ENCODE results near the gene C10orf95. TPM values are rescaled to one million over a fixed set of nuclear protein-coding genes. Genes with fewer than 3 reads are reported as not detected.

C10orf95 gene
- total RNA-seq, 1 experiment from 2014 or later = 0.21 TPM

DNA sequence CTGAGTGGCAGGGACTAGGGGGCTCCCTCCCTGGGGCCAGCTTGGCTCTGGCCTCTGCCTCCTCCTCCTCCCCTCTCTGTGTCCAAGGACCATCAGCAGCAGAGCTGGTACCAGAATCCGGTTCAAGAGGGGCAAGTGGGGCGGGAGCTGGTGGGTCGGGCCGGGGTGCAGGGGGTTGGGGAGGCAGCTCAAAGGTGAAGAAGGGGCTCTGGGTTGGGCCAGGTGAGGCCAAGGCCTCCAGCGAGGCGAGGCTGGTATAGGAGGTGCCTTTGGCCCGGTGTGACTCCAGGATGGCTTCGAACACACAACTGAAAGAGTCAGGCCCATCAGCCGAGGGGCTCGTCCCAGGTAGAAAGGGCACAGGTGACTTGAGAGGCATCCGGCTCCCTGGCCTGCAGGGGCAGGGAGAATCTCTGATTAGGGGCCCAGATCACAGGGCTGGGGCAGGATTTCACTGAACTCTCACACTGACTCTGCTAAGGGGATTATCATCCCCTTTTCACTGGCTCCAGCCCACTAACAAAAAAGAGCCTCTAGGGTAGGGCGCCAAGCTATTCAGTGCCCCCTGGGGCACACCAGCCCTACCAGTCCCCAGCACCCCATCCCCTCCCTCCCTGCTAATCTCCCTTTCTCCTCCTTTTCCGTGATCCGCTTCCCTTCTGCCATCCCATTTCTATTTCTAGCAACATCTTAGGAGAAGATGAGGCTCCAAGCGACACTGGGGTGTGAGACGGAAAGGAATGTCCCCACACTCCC lies 37.4 kb downstream of the C10orf95 start:
- Histone ChIP-seq H3K27me3 (ENCODE audit: control insufficient read depth, insufficient read depth, low read length) (0 out of 2 replicates have a peak, but pooled peaks cover 2% of the 10 kb centered on the region), H3K9me3 (ENCODE audit: control insufficient read depth, insufficient read depth, low read depth, low read length) (no peaks in the 10 kb centered on the region), H3K27ac (ENCODE audit: low read length) (no peak overlapping the region), H3K4me3 (ENCODE audit: low read depth in 2 of 2, low read length in 2 of 2) (no peak overlapping the region), H3K36me3 (ENCODE audit: control insufficient read depth, insufficient read depth, low read length) (no peaks in the 10 kb centered on the region; the same call in 1 of the 2 replicates), H3K4me1 (ENCODE audit: control insufficient read depth, insufficient read depth, low read length) (peaks cover 8% of the 10 kb centered on the region)
- ATAC-seq (no peak), DNase-seq (ENCODE audit: low read depth, low spot score) (no peak)
- in situ Hi-C loops (cut with HindIII; ENCODE audit: low pct_unique_long_range_greater_than_20kb, low sequenced_read_pairs) = no loop called here
- ChIA-PET CTCF (no interaction called here), POLR2A (no interaction called here)
- intact Hi-C loops (cut with micrococcal nuclease; ENCODE audit: unreplicated experiment) = no loop called here
- BruUV-seq (replicated peaks) = no TSS peak
- no peak for TF ChIP-seq SIN3A (IDR thresholded peaks at IDR 0.05; ENCODE audit: borderline replicate concordance, insufficient read depth, low read depth, low read length)

- Histone ChIP-seq H3K27ac (ENCODE audit: low read length) (no peak overlapping the region), H3K4me1 (ENCODE audit: control insufficient read depth, insufficient read depth, low read length) (peaks cover 8% of the 10 kb centered on the region), H3K36me3 (ENCODE audit: control insufficient read depth, insufficient read depth, low read length) (no peaks in the 10 kb centered on the region; the same call in 1 of the 2 replicates), H3K4me3 (ENCODE audit: low read depth in 2 of 2, low read length in 2 of 2) (no peak overlapping the region), H3K9me3 (ENCODE audit: control insufficient read depth, insufficient read depth, low read depth, low read length) (no peaks in the 10 kb centered on the region), H3K27me3 (ENCODE audit: control insufficient read depth, insufficient read depth, low read length) (0 out of 2 replicates have a peak, but pooled peaks cover 2% of the 10 kb centered on the region)
- ChIA-PET POLR2A (no interaction called here), CTCF (no interaction called here)
- intact Hi-C loops (cut with micrococcal nuclease; ENCODE audit: unreplicated experiment) = no loop called here
- DNase-seq (ENCODE audit: low read depth, low spot score) = no peak
- ATAC-seq = no peak
- no TSS peak for BruUV-seq (replicated peaks)
- TF ChIP-seq POLR2AphosphoS5 (IDR thresholded peaks at IDR 0.05; ENCODE audit: low read depth, low read length) (no peak), TCF7L2 (IDR thresholded peaks at IDR 0.05; ENCODE audit: low read depth, low read length) (no peak), SIN3A (IDR thresholded peaks at IDR 0.05; ENCODE audit: borderline replicate concordance, insufficient read depth, low read depth, low read length) (no peak), REST (IDR thresholded peaks at IDR 0.05; ENCODE audit: insufficient read depth in 1 of 2, low read depth in 2 of 2, low read length in 1 of 2) (no peak)
- TF ChIP-seq, protein P1, sequence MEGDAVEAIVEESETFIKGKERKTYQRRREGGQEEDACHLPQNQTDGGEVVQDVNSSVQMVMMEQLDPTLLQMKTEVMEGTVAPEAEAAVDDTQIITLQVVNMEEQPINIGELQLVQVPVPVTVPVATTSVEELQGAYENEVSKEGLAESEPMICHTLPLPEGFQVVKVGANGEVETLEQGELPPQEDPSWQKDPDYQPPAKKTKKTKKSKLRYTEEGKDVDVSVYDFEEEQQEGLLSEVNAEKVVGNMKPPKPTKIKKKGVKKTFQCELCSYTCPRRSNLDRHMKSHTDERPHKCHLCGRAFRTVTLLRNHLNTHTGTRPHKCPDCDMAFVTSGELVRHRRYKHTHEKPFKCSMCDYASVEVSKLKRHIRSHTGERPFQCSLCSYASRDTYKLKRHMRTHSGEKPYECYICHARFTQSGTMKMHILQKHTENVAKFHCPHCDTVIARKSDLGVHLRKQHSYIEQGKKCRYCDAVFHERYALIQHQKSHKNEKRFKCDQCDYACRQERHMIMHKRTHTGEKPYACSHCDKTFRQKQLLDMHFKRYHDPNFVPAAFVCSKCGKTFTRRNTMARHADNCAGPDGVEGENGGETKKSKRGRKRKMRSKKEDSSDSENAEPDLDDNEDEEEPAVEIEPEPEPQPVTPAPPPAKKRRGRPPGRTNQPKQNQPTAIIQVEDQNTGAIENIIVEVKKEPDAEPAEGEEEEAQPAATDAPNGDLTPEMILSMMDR (IDR thresholded peaks at IDR 0.05) = no peak
- in situ Hi-C loops (cut with HindIII; ENCODE audit: low pct_unique_long_range_greater_than_20kb, low sequenced_read_pairs) = no loop called here
Measured at GRCh38 chr10:102413053-102413705, 38.2 kb downstream of the C10orf95 start.

DNA sequence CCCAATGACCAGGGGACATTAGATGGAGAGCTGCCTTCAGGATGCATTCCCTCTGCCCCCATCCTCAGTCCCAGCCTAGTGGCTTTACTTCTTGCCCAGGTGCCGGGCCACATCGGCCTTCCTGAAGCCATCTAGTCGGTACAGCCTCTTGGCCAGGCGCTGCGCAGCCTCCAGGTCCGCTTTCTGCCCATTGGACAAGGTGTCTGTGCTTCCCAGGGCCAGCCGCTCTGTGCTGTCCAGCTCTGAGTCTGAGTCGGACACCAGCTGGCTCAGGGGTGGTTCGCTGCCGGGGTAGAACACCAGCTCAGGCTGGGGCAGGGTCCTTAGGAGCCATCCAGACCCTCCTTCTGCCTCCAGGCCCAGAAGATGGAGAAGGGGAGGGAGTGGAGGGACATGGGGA lies 39.0 kb downstream of the C10orf95 start:
- Histone ChIP-seq H3K36me3 (ENCODE audit: control insufficient read depth, insufficient read depth, low read length) (no peaks in the 10 kb centered on the region; the same call in 1 of the 2 replicates), H3K9me3 (ENCODE audit: control insufficient read depth, insufficient read depth, low read depth, low read length) (no peaks in the 10 kb centered on the region), H3K4me3 (ENCODE audit: low read depth in 2 of 2, low read length in 2 of 2) (no peak overlapping the region), H3K4me1 (ENCODE audit: control insufficient read depth, insufficient read depth, low read length) (peaks cover 8% of the 10 kb centered on the region), H3K27me3 (ENCODE audit: control insufficient read depth, insufficient read depth, low read length) (0 out of 2 replicates have a peak, but pooled peaks cover 2% of the 10 kb centered on the region), H3K27ac (ENCODE audit: low read length) (no peak overlapping the region)
- intact Hi-C loops (cut with micrococcal nuclease; ENCODE audit: unreplicated experiment) (no loop called here), in situ Hi-C loops (cut with HindIII; ENCODE audit: low pct_unique_long_range_greater_than_20kb, low sequenced_read_pairs) (no loop called here)
- BruUV-seq (replicated peaks) = no TSS peak
- POLR2A ChIA-PET = no interaction called here
- CTCF ChIA-PET = no interaction called here
- ATAC-seq = no peak
- TF ChIP-seq, protein P1 (IDR thresholded peaks at IDR 0.05) = no peak
- TF ChIP-seq REST (IDR thresholded peaks at IDR 0.05; ENCODE audit: insufficient read depth in 1 of 2, low read depth in 2 of 2, low read length in 1 of 2) = no peak
- TF ChIP-seq TCF7L2 (IDR thresholded peaks at IDR 0.05; ENCODE audit: low read depth, low read length) = no peak
- TF ChIP-seq POLR2AphosphoS5 (IDR thresholded peaks at IDR 0.05; ENCODE audit: low read depth, low read length) = no peak
- DNase-seq (ENCODE audit: low read depth, low spot score) = no peak

Measured in Panc1 (cell line).